Keratinocyte (primary cell): Measurements from ENCODE around the gene HRK. TPM values are rescaled to one million over a fixed set of nuclear protein-coding genes. Genes with fewer than 3 reads are reported as not detected.

ENCODE experiments used
- DNase-seq: peaks from one replicate; pipeline ENCODE4 v3.0.0-alpha.2; 2011; ENCODE audit warnings: low read depth, missing footprints, low spot score
- FAIRE-seq: peaks from 2 replicates; lab custom pipeline; 2011; peaks lifted over from hg19 to GRCh38; lab: Jason Lieb, UNC
- H2AFZ ChIP-seq: 2 replicates; pipeline ENCODE4 v1.6.0; 2012; ENCODE audit warnings: low read length, control low read depth, inconsistent platforms; ENCODE audit not compliant: control insufficient read depth
- H3K27ac ChIP-seq: 2 replicates; pipeline ENCODE4 v1.5.1; 2011; ENCODE audit warnings: low read length; ENCODE audit not compliant: control insufficient read depth, insufficient read depth
- H3K27me3 ChIP-seq: 3 replicates; pipeline ENCODE4 v1.6.0; 2011; ENCODE audit warnings: low read length; ENCODE audit not compliant: control insufficient read depth, insufficient read depth; ENCODE audit errors: extremely low read depth
- H3K36me3 ChIP-seq, 2 experiments: 2 replicates in 1 of 2; 3 replicates in 1 of 2; pipeline ENCODE4 v1.5.1; 2011; ENCODE audit warnings: low read length in 2 of 2, mild to moderate bottlenecking in 1 of 2; ENCODE audit not compliant: control insufficient read depth in 2 of 2, insufficient read depth in 2 of 2; ENCODE audit errors: extremely low read depth in 1 of 2
- H3K4me1 ChIP-seq: 3 replicates; pipeline ENCODE4 v1.5.1; 2011; ENCODE audit warnings: low read length; ENCODE audit not compliant: control insufficient read depth, insufficient read depth; ENCODE audit errors: extremely low read depth
- H3K4me2 ChIP-seq: 3 replicates; pipeline ENCODE4 v1.6.0; 2011; ENCODE audit warnings: low read depth, low read length; ENCODE audit not compliant: control insufficient read depth, insufficient read depth; ENCODE audit errors: extremely low read depth
- H3K4me3 ChIP-seq, 3 experiments: fragments of 200-600 bp in 1 of 3; sonication (generic) in 1 of 3; 2 replicates in 2 of 3; 3 replicates in 1 of 3; pipeline ENCODE4 v1.5.1; 2011 to 2016; ENCODE audit warnings: low read length in 3 of 3, mild to moderate bottlenecking in 3 of 3, control low read depth in 2 of 3, inconsistent platforms in 1 of 3, low read depth in 1 of 3, mixed read lengths in 1 of 3, mixed run types in 1 of 3, moderate library complexity in 1 of 3; ENCODE audit not compliant: control insufficient read depth in 2 of 3, insufficient read depth in 2 of 3; ENCODE audit errors: extremely low read depth in 1 of 3
- H3K79me2 ChIP-seq: 2 replicates; pipeline ENCODE4 v1.6.0; 2012; ENCODE audit warnings: low read length; ENCODE audit not compliant: control insufficient read depth, insufficient read depth
- H3K9ac ChIP-seq: 3 replicates; pipeline ENCODE4 v1.6.0; 2011; ENCODE audit warnings: low read length; ENCODE audit not compliant: control insufficient read depth, insufficient read depth; ENCODE audit errors: extremely low read depth
- H3K9me1 ChIP-seq: 3 replicates; pipeline ENCODE4 v1.6.0; 2011; ENCODE audit warnings: low read length; ENCODE audit not compliant: control insufficient read depth, insufficient read depth; ENCODE audit errors: extremely low read depth
- H3K9me3 ChIP-seq: 2 replicates; pipeline ENCODE4 v1.5.1; 2012; ENCODE audit warnings: low read depth, low read length; ENCODE audit not compliant: control insufficient read depth
- H4K20me1 ChIP-seq: 3 replicates; pipeline ENCODE4 v1.6.0; 2011; ENCODE audit warnings: low read length; ENCODE audit not compliant: control insufficient read depth, insufficient read depth; ENCODE audit errors: extremely low read depth
- CTCF ChIP-seq, 3 experiments: IDR thresholded peaks in 1 of 3; conservative IDR thresholded peaks in 1 of 3; optimal IDR thresholded peaks in 1 of 3; 2 replicates in 2 of 3; 3 replicates in 1 of 3; pipeline versions ENCODE3 to v1.5.1; 2011; ENCODE audit warnings: low read length in 3 of 3, mild to moderate bottlenecking in 3 of 3, moderate library complexity in 2 of 3, control low read depth in 1 of 3, inconsistent platforms in 1 of 3; ENCODE audit not compliant: insufficient read depth in 2 of 3; ENCODE audit errors: extremely low read depth in 1 of 3
- EZH2 ChIP-seq: IDR thresholded peaks from one replicate; pipeline ENCODE4 v1.6.1; 2012; ENCODE audit warnings: inconsistent platforms, mild to moderate bottlenecking, low read length, moderate library complexity
- dilution Hi-C: fragments of 300-500 bp; cut with MboI; formaldehyde crosslinking; loops from one replicate; pipeline ENCODE4 v1.7.0; 2020; ENCODE audit warnings: low sequenced_read_pairs; ENCODE audit not compliant: extremely low pct_ligation_motif_present
- polyA plus RNA-seq, 5 experiments: library from polyadenylated mRNA; depleted of rRNA in 3 of 5; stranded (reverse) in 3 of 5; stranded (forward) in 1 of 5; unstranded in 1 of 5; fragments of >200 nt; gene quantifications; 1 replicate in 1 of 5; 2 replicates in 3 of 5; 3 replicates in 1 of 5; pipeline versions ENCODE4 v1.2.1 to v1.2.3, GENCODE V29; 2011 to 2012; ENCODE audit warnings: missing spikeins in 2 of 5, low read depth in 1 of 5, low replicate concordance in 1 of 5

HRK gene
- polyA plus RNA-seq, 1 donor (not counting 4 experiments of a cell fraction or from before 2014, with no cell fraction given): 0.01 TPM

GRCh38 chr12:116849216-116849615 is 32.0 kb downstream of the HRK start:
- Histone ChIP-seq H3K9ac (no peak overlapping the region), H3K36me3 (no peaks in the 10 kb centered on the region), H3K9me3 (no peaks in the 10 kb centered on the region), H2AFZ (no peak overlapping the region), H4K20me1 (no peaks in the 10 kb centered on the region), H3K27ac (no peak overlapping the region), H3K27me3 (no peaks in the 10 kb centered on the region), H3K79me2 (no peaks in the 10 kb centered on the region), H3K9me1 (no peaks in the 10 kb centered on the region), H3K4me1 (no peaks in the 10 kb centered on the region), H3K4me3 (no peak overlapping the region), H3K4me2 (no peak overlapping the region)
- FAIRE-seq (no peak), DNase-seq (no peak)
- TF ChIP-seq CTCF (optimal IDR thresholded peaks at IDR 0.05 in 1 of 3, IDR thresholded peaks at IDR 0.05 in 1 of 3, conservative IDR thresholded peaks at IDR 0.05 in 1 of 3; ENCODE audit: extremely low read depth in 1 of 3, insufficient read depth in 2 of 3, low read length in 3 of 3): no peak
- no peak for TF ChIP-seq EZH2
- dilution Hi-C loops: no loop called here

GRCh38 chr12:116843085-116843484 is 38.2 kb downstream of the HRK start:
- FAIRE-seq: no peak
- dilution Hi-C loops: no loop called here

More at GRCh38 chr12:116843085-116843484, 38.2 kb downstream of the HRK start:
- TF ChIP-seq CTCF (optimal IDR thresholded peaks at IDR 0.05 in 1 of 3, IDR thresholded peaks at IDR 0.05 in 1 of 3, conservative IDR thresholded peaks at IDR 0.05 in 1 of 3; ENCODE audit: extremely low read depth in 1 of 3, insufficient read depth in 2 of 3, low read length in 3 of 3): no peak
- no peak for TF ChIP-seq EZH2
- H4K20me1 ChIP-seq: no peaks in the 10 kb centered on the region
- H3K4me1 ChIP-seq: no peaks in the 10 kb centered on the region
- no peak overlapping the region for H3K4me3 ChIP-seq
- no peaks in the 10 kb centered on the region for H3K9me3 ChIP-seq
- no peaks in the 10 kb centered on the region for H3K9me1 ChIP-seq
- H3K9ac ChIP-seq: no peak overlapping the region
- H3K27ac ChIP-seq: no peak overlapping the region
- H3K4me2 ChIP-seq: no peak overlapping the region
- DNase-seq: no peak
- H2AFZ ChIP-seq: no peak overlapping the region
- H3K79me2 ChIP-seq: no peaks in the 10 kb centered on the region
- H3K27me3 ChIP-seq: no peaks in the 10 kb centered on the region
- no peaks in the 10 kb centered on the region for H3K36me3 ChIP-seq
